Naive thymus-derived CD8-positive, alpha-beta T cell (primary cell): Measurements from ENCODE around the gene WDR89. TPM values are rescaled to one million over a fixed set of nuclear protein-coding genes. Genes with fewer than 3 reads are reported as not detected.
"Not testable (repeated sequence)": the region's sequence is repeated elsewhere in the genome, so short reads cannot be mapped to it uniquely, and the experiment has no call there.

ENCODE experiments used
- ATAC-seq, 2 donors: fragments of 150-1000 bp; cut with Tn5 transposase in 1 of 2; sonication (Bioruptor Pico), chemical (Tn5 transposase) in 1 of 2; 1 replicate in 1 of 2; 2 replicates in 1 of 2; pipeline ENCODE4 v1.10.0; 2021; ENCODE audit warnings: mild to moderate bottlenecking in 2 of 2, moderate library complexity in 2 of 2
- POLR2A ChIA-PET: fragments of 350-600 bp; sonication (Branson Sonifier 250); formaldehyde crosslinking; loops from one replicate; lab custom pipeline; 2021; ENCODE audit warnings: antibody characterized with exemption; lab: Charles Lee
- DNase-seq, 10 donors: peaks; one replicate each; pipeline versions ENCODE4 v3.0.0 to v3.0.0-alpha.2; 2020 to 2022
- H3K27ac Mint-ChIP-seq, 10 donors: one replicate each; pipeline ENCODE4 v1.8.0; 2020 to 2022; ENCODE audit warnings: mild to moderate bottlenecking in 10 of 10, mixed read lengths in 10 of 10, moderate library complexity in 4 of 10, inconsistent platforms in 1 of 10
- H3K27me3 Mint-ChIP-seq, 5 donors: one replicate each; pipeline ENCODE4 v1.8.0; 2021 to 2022; ENCODE audit warnings: mixed read lengths in 5 of 5
- H3K36me3 Mint-ChIP-seq, 3 donors: one replicate each; pipeline ENCODE4 v1.8.0; 2020 to 2022; ENCODE audit warnings: mixed read lengths in 3 of 3, mild to moderate bottlenecking in 2 of 3, inconsistent platforms in 1 of 3
- H3K4me1 Mint-ChIP-seq, 4 donors: one replicate each; pipeline ENCODE4 v1.8.0; 2021 to 2022; ENCODE audit warnings: mixed read lengths in 4 of 4
- H3K4me3 Mint-ChIP-seq, 10 donors: one replicate each; pipeline ENCODE4 v1.8.0; 2020 to 2022; ENCODE audit warnings: mild to moderate bottlenecking in 10 of 10, mixed read lengths in 10 of 10, moderate library complexity in 6 of 10, inconsistent platforms in 1 of 10
- H3K9me3 Mint-ChIP-seq, 9 donors: one replicate each; pipeline ENCODE4 v1.8.0; 2020 to 2022; ENCODE audit warnings: mixed read lengths in 9 of 9, mild to moderate bottlenecking in 3 of 9, inconsistent platforms in 1 of 9, moderate library complexity in 1 of 9
- polyA plus RNA-seq, 3 donors: library from polyadenylated mRNA; unstranded; fragments of 300-500 nt; fragmentation: Illumina TruSeq; gene quantifications; one replicate each; pipeline ENCODE4 v1.2.3, GENCODE V29; 2021
- total RNA-seq, 8 experiments: library from RNA in 2 of 8; stranded (reverse) in 2 of 8; gene quantifications; one replicate each; pipeline ENCODE4 v1.2.3 and lab custom pipeline; 2021 to 2026

The WDR89 gene
- total and polyA plus RNA-seq, 5 experiments from 2014 or later: 18.7 to 41.4 (median 21.6) TPM

DNA sequence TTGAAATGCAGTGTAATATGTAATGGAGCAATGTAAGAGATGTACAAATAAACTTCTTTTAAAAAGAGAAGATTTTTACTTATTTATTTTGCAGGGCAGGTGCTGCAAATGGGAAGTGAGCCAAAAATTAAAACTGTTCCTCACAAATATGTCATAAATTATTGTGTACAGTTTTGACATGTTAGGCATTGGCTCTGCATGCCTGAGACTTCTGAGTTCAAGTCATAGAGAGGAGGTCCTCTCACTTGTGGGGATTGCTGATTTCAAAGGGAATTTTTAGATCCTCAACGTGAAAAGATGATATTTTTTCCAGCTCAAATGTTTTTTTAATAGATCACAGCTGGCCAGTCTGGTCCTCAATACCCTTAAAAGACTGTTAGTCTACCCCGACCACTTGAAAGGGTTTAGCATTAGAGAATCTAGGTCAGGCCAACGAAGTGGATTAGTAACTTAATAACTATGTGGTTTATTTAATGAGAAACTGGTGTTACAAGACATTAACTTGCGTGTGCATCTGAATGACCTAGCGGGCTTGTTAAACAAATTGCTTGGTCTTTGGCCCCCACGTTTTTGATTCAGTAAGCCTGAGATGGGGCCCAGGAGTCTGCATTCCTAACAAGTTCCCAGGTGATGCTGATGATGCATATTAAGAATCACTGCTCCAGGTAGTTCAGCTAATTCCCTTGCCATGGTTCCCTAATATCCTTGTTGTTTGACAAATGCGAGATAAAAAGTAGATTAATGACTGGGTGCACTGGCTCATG is 30.9 kb upstream of the WDR89 start:
- Mint-ChIP-seq H3K4me1 (peaks cover 0 to 2% (median 1%) of the 10 kb centered on the region in 4 donors), H3K4me3 (no peak overlapping the region), H3K27me3 (no peaks in the 10 kb centered on the region), H3K27ac (peak overlapping the region in 1 of 10 donors; percentile 1), H3K36me3 (peaks cover 0 to 15% (median 10%) of the 10 kb centered on the region in 3 donors), H3K9me3 (no peaks in the 10 kb centered on the region)
- DNase-seq: no peak
- POLR2A ChIA-PET: interaction anchor here (1.0 kb wide), 1 partner anchor 22 kb away, joined by 3 read pairs; no protein-coding TSS in a partner anchor
- no peak for ATAC-seq

DNA sequence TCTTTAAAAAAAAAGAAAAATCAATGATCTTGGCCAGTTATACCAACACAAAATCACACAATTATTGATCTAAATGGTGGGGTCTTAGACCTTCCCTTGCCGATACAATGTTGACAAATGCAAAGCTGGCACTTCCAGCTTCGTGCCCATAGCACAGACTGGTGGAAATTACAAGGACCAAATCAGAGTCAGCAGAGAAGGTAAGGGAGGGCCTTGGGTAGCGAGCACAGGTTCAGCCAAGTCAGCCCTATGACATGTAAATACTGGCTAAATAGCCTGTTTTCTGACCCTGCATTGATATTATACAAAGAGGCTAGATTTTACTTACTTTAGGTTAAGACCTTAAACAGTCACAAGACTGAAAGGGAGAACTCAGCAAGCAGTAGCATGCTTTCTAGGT is 30.3 kb upstream of the WDR89 start:
- no peak for DNase-seq
- Mint-ChIP-seq H3K36me3 (peaks cover 0 to 10% (median 5%) of the 10 kb centered on the region in 3 donors), H3K4me1 (peaks cover 0 to 2% (median 1%) of the 10 kb centered on the region in 4 donors), H3K27ac (peak overlapping the region in 2 of 10 donors; percentile 1 to 68), H3K27me3 (no peaks in the 10 kb centered on the region), H3K4me3 (no peak overlapping the region), H3K9me3 (no peaks in the 10 kb centered on the region)
- POLR2A ChIA-PET: no interaction called here
- no peak for ATAC-seq

DNA sequence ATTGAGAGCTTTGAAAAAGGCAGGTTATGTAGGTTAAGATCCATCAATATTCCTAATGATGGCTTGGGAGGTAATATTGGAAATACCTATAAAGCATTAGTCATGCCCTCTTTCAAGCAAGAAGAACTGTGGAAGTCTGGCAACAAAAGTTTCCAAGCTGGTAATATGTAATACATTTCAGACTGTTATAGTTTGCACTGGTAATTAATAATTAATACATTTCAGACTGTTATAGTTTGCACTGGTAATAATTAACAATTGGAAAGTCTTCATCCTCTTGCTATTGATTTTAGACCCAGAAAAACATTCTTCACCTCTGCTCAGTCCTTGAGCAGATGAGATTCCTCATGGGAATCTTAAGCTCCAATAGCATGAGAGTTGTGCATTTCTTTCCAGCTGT is 29.0 kb upstream of the WDR89 start:
- Mint-ChIP-seq H3K4me3 (no peak overlapping the region), H3K4me1 (peaks cover 0 to 2% (median 0%) of the 10 kb centered on the region in 4 donors), H3K36me3 (no peaks in the 10 kb centered on the region), H3K27me3 (no peaks in the 10 kb centered on the region), H3K9me3 (no peaks in the 10 kb centered on the region), H3K27ac (no peak overlapping the region)
- no peak for ATAC-seq
- POLR2A ChIA-PET: no interaction called here
- no peak for DNase-seq

DNA sequence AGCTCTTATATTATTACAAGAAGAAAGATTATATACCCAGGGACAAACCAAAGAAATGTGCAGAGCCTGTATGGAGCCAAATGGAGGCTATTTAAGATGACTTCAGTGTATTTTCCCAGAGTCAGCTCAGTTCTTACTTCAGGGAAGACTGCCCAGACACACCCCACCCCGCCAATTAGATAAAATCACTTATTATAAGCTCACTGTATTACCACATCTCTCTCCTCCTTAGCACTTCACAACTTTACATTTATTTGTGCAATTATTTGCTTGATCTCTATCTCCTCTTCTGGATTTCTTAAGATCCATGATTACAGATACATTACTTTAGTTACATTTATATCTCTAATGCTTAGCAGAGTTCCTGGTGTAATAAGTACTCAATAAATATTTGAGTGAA is 24.7 kb upstream of the WDR89 start:
- H3K27ac Mint-ChIP-seq: no peak overlapping the region
- H3K4me3 Mint-ChIP-seq: no peak overlapping the region
- H3K36me3 Mint-ChIP-seq: no peaks in the 10 kb centered on the region
- DNase-seq (no peak), ATAC-seq (no peak)
- no peaks in the 10 kb centered on the region for H3K27me3 Mint-ChIP-seq
- no peaks in the 10 kb centered on the region for H3K4me1 Mint-ChIP-seq
- H3K9me3 Mint-ChIP-seq: no peaks in the 10 kb centered on the region
- POLR2A ChIA-PET: interaction anchor here (0.5 to 0.8 kb wide), 4 partner anchors 12 to 128 kb away, joined by 3 to 6 read pairs (median 4); no protein-coding TSS in a partner anchor

DNA sequence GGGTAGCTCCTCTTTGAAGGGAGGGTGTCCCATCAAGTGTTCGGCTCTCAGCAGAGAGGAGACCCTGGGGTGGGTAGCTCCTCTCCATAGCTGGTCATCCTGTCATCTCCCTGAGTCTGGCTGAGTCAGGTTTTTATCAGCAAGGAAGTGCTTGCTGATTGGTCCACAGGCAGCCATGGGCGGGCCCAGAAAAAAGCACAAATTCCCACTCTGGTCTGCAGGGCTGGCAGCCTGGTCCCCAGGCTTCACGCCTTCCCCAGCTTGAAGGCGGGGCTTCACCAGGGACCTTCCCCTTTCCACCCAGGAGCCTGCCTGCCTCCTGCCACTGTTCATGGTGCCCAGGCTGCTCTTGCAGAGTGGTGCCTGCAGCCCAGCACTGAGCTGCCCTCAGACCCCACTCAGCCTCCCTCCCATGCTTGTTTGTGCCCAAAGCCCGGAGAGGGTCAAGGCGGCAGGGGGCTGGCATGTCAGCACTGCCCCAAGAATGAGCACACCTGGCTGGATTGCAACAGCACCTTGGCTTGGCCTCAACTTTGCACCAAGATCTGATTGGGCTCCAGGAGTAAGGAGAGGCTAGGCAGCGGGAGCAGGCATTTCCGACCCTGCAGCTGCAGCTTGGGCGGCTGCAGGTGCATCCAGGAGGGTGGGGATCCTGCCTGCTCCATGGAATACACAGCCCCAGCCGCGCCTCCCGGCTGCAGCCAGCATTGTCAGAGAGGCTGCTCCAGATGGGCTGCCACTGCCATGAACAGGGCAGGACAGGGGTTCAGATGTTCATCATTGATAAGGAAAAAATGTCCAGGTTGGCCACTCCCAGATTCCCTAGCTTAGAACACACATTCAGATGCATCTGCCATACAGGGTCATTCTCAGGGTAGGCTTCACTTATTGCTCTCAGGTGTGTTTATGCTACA is 22.0 kb upstream of the WDR89 start:
- Mint-ChIP-seq H3K4me3 (no peak overlapping the region), H3K27ac (no peak overlapping the region), H3K36me3 (peaks cover 0 to 6% (median 3%) of the 10 kb centered on the region in 3 donors), H3K4me1 (peaks cover 0 to 5% (median under 1%) of the 10 kb centered on the region in 4 donors), H3K27me3 (no peaks in the 10 kb centered on the region), H3K9me3 (no peaks in the 10 kb centered on the region)
- POLR2A ChIA-PET: interaction anchor here (0.8 kb wide), 1 partner anchor 22 kb away, joined by 6 read pairs; the partner anchor contains the start of gene WDR89
- no peak for ATAC-seq
- DNase-seq: no peak

DNA sequence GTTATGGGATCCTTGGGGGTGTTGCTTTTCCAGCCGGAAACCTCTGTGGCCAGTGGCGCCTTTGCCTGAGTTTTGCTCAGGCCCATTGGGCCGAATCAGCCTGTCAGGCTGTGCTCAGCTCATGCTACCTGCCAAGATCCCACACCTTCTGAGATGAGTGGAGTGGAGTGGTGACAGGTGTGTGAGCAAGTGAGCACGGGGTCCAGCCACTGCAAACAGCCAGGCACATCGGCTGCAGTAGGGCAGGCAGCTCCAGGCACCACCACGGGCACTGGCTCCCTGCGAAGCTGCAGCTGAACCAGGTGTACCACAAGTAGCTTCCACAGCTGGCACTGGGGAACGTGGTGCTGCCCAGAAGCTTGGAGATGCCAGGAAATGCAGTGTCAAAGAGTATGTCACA is 21.1 kb upstream of the WDR89 start:
- ATAC-seq (no peak), DNase-seq (no peak)
- H3K4me1 Mint-ChIP-seq: peaks cover 0 to 5% (median under 1%) of the 10 kb centered on the region in 4 donors
- H3K36me3 Mint-ChIP-seq: peaks cover 0 to 8% (median 3%) of the 10 kb centered on the region in 3 donors
- POLR2A ChIA-PET: interaction anchor here (0.8 kb wide), 1 partner anchor 22 kb away, joined by 6 read pairs; the partner anchor contains the start of gene WDR89
- H3K9me3 Mint-ChIP-seq: no peaks in the 10 kb centered on the region
- H3K4me3 Mint-ChIP-seq: no peak overlapping the region
- no peak overlapping the region for H3K27ac Mint-ChIP-seq
- no peaks in the 10 kb centered on the region for H3K27me3 Mint-ChIP-seq

DNA sequence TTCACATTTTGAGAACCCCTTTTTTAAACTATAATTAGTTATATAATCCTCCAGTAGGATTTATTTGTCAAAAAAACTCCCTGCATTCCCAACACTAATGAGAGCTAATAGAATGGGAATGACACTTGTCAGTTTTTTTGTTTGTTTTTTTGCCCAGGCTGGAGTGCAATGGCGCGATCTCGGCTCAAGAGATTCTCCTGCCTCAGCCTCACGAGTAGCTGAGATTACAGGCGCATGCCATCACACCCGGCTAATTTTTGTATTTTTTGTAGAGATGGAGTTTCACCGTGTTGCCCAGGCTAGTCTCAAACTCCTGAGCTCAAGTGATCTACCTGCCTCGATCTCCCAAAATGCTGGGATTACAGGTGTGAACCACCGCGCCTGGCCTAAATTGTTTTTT is 20.2 kb upstream of the WDR89 start:
- POLR2A ChIA-PET: interaction anchor here (0.8 kb wide), 1 partner anchor 11 kb away, joined by 4 read pairs; no protein-coding TSS in a partner anchor
- peaks cover 0 to 10% (median 9%) of the 10 kb centered on the region in 3 donors for H3K36me3 Mint-ChIP-seq
- not testable (repeated sequence) for DNase-seq, H3K4me1 Mint-ChIP-seq, H3K27ac Mint-ChIP-seq, H3K27me3 Mint-ChIP-seq, H3K4me3 Mint-ChIP-seq, H3K9me3 Mint-ChIP-seq, ATAC-seq

DNA sequence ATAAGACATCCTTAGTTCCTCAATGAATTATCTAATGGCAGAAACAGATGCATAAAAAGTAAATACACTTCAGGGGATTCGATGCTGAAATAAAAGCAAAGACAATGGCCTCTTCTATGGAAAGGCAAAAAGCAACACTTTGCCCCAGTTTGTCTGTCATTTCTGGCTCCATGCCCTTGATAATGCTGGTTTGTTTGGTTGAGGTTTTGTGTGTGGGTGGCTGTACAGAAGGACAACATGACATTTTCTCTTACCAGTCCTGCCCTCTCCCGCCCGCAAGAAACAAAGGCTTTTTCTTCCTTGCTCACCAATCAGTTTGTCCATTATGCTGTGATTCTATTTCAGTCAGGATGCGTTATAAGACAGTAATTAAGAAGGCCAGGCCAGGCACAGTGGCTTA is 18.1 kb upstream of the WDR89 start:
- Mint-ChIP-seq H3K4me3 (no peak overlapping the region), H3K27me3 (no peaks in the 10 kb centered on the region), H3K36me3 (peaks cover 0 to 16% (median 14%) of the 10 kb centered on the region in 3 donors), H3K27ac (peak overlapping the region in 3 of 10 donors; percentile 11 to 20 (median 14)), H3K9me3 (no peaks in the 10 kb centered on the region), H3K4me1 (peaks cover 0 to 10% (median 4%) of the 10 kb centered on the region in 4 donors)
- ATAC-seq (no peak), DNase-seq (no peak)
- POLR2A ChIA-PET: no interaction called here

DNA sequence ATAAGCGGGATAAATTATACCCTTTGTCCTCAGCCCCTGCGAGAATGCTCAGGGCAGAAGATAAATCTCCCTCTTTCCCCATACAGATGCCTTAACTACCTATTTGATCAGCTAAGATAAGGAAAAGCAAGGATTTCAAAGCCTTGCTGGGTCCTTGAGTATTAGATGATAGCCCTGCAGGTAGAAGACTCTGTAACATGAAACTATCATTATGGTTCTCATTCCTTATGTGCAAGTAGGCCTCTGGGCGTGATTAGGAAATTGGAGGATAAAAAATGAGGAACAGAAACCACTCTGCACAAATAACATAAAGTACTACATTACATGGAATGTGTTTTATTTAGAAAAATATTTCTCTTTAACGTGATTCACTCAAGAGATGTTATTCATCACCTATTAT is 14.5 kb upstream of the WDR89 start:
- ATAC-seq (no peak), DNase-seq (no peak)

DNA sequence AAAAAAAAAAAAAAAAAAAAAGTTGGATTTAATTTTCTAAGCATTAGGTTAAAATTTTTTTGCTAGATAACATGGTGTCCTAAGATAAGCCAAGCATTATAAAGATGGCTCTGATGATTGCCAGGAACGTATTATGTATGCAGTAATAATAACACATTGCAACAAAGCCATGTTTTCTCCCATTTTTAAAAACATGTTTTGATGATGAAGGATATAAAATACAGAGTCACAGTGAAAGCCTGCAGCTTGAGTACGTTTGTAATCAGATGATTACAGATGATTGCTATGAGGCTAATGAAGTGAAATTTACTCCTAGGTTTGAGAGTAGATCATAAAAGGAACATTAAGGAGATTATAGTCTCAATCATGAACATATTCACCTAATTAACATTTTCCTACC is 13.3 kb upstream of the WDR89 start:
- Mint-ChIP-seq H3K27ac (peak overlapping the region in 1 of 10 donors; percentile 15), H3K27me3 (no peaks in the 10 kb centered on the region), H3K9me3 (no peaks in the 10 kb centered on the region), H3K4me3 (no peak overlapping the region), H3K36me3 (peaks cover 0 to 27% (median 19%) of the 10 kb centered on the region in 3 donors), H3K4me1 (peaks cover 9 to 37% (median 20%) of the 10 kb centered on the region in 4 donors)
- POLR2A ChIA-PET: interaction anchor here (1.3 kb wide), 1 partner anchor 12 kb away, joined by 4 read pairs; no protein-coding TSS in a partner anchor
- DNase-seq (no peak), ATAC-seq (no peak)

More for the DNA sequence above, 14.5 kb upstream of the WDR89 start:
- Mint-ChIP-seq H3K9me3 (no peaks in the 10 kb centered on the region), H3K27ac (peak overlapping the region in 2 of 10 donors; percentile 51 to 68), H3K4me3 (no peak overlapping the region), H3K27me3 (no peaks in the 10 kb centered on the region), H3K36me3 (peaks cover 0 to 24% (median 19%) of the 10 kb centered on the region in 3 donors), H3K4me1 (peaks cover 3 to 26% (median 9%) of the 10 kb centered on the region in 4 donors)
- POLR2A ChIA-PET: interaction anchor here (0.6 kb wide), 1 partner anchor 56 kb away, joined by 4 read pairs; no protein-coding TSS in a partner anchor

DNA sequence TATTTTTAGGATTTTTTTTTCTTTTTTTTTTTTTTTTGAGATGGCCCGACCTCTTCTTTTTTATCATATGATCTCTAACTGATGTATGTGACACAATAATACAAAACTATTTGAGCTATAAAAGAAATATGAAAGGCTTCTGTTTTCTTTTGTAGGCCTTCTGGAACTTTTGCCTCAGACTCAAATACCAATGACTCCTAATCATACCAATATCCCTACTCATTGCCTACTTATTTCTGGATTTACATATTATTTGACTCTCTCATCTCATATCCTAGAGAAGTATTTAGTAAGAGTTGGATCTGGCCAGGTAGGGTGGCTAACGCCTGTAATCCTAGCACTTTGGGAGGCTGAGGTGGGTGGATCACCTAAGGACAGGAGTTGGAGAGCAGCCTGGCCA is 12.7 kb upstream of the WDR89 start:
- POLR2A ChIA-PET: interaction anchor here (0.6 to 1.3 kb wide), 3 partner anchors 11 to 88 kb away, joined by 3 to 6 read pairs (median 4); no protein-coding TSS in a partner anchor
- Mint-ChIP-seq H3K36me3 (peaks cover 0 to 26% (median 16%) of the 10 kb centered on the region in 3 donors), H3K27me3 (no peaks in the 10 kb centered on the region), H3K9me3 (no peaks in the 10 kb centered on the region), H3K27ac (peak overlapping the region in 3 of 10 donors; percentile 35 to 67 (median 48)), H3K4me1 (peaks cover 12 to 37% (median 25%) of the 10 kb centered on the region in 4 donors), H3K4me3 (no peak overlapping the region)
- DNase-seq (no peak), ATAC-seq (no peak)

DNA sequence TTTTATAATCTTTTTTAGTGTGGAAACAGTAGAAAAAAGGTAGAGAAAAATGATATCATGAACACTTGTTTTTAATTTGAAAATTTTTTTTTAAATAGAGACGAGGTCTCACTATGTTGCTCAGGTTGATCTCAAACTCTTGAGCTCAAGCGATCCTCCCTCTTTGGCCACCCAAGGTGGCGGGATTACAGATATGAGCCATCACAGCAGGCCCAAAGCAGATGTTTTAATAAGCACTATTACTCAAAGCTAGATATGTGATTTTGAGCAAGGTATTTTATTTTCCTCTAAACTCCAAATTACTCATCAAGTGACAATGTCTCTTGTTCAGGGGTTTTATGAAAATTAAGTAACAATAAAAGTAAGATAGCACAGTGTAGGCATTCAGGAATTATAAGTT is 10.7 kb upstream of the WDR89 start:
- ATAC-seq (no peak), DNase-seq (no peak)
- no peaks in the 10 kb centered on the region for H3K9me3 Mint-ChIP-seq
- H3K36me3 Mint-ChIP-seq: peaks cover 0 to 31% (median 12%) of the 10 kb centered on the region in 3 donors
- H3K27me3 Mint-ChIP-seq: no peaks in the 10 kb centered on the region
- H3K27ac Mint-ChIP-seq: peak overlapping the region in 8 of 10 donors; percentile 60 to 99 (median 77)
- POLR2A ChIA-PET: interaction anchor here (0.9 to 6.2 kb wide), 4 partner anchors 11 to 109 kb away, joined by 3 to 138 read pairs (median 56); partner anchors contain the start of genes PPP2R5E, SGPP1 and WDR89
- H3K4me1 Mint-ChIP-seq: peaks cover 17 to 56% (median 34%) of the 10 kb centered on the region in 4 donors
- H3K4me3 Mint-ChIP-seq: peak overlapping the region in 5 of 10 donors; percentile 11 to 34 (median 32)
